Testis (tissue), 2 donors: Measurements from ENCODE around the gene ADGRD1.

Experiments used
- CTCF ChIP-seq, 3 experiments: fragments of 450-650 bp in 2 of 3; fragments of 200-600 bp in 1 of 3; sonication (generic) in 1 of 3; IDR thresholded peaks; one replicate each; pipeline ENCODE4 v1.5.1; 2016 to 2019; ENCODE audit warnings: antibody characterized with exemption in 3 of 3, mild to moderate bottlenecking in 2 of 3, moderate library complexity in 1 of 3
- POLR2A ChIP-seq: fragments of 450-650 bp; IDR thresholded peaks from one replicate; pipeline ENCODE4 v1.6.1; 2017; ENCODE audit warnings: antibody characterized with exemption, mild to moderate bottlenecking, moderate library complexity

- TF ChIP-seq CTCF (IDR thresholded peaks at IDR 0.05) (no peak), POLR2A (no peak)
Observed at GRCh38 chr12:130966443-130967030, 12.8 kb downstream of the ADGRD1 start.
